Fibroblast of the aortic adventitia (primary cell): ENCODE results near the gene PLEKHM3. TPM values are rescaled to one million over a fixed set of nuclear protein-coding genes. Genes with fewer than 3 reads are reported as not detected.

Experiments
- DNase-seq: peaks from one replicate; pipeline ENCODE4 v3.0.0-alpha.2; 2010; ENCODE audit warnings: low read depth
- H3K4me3 ChIP-seq: 2 replicates; pipeline ENCODE4 v1.5.1; 2011; ENCODE audit warnings: low read depth, mild to moderate bottlenecking, control low read depth, low read length, moderate library complexity
- total RNA-seq: library from RNA; depleted of rRNA; stranded (reverse); fragments of >200 nt; gene quantifications from 2 replicates; pipeline ENCODE4 v1.2.3, GENCODE V29; 2012; ENCODE audit warnings: low replicate concordance
- TF ChIP-seq, protein P1 (sequence below): IDR thresholded peaks from 2 replicates; pipeline ENCODE4 v1.5.1; 2011; ENCODE audit warnings: mild to moderate bottlenecking, low read length, control low read depth, inconsistent platforms; ENCODE audit not compliant: insufficient read depth

PLEKHM3 gene
- total RNA-seq, 1 donor = 15.1 TPM

DNA sequence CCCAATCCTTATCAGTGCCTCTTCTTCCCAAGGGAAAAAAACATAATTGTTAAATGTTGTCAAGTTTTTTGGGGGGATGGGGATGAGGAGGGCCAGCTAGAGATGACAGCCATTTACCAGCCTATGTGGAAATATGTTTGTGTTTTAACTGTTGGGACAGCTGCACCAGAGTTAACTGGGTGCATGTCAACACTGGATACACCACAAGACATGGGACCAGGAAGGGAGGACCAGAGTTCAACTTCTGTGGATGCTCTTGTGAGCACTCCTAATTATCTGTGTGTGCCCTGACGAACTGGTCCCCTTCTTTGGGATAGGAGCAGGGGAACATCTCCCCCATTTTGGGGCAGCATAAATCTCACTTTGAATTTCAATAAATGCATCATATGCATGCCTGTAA is 189.5 kb downstream of the PLEKHM3 start:
- TF ChIP-seq, protein P1, sequence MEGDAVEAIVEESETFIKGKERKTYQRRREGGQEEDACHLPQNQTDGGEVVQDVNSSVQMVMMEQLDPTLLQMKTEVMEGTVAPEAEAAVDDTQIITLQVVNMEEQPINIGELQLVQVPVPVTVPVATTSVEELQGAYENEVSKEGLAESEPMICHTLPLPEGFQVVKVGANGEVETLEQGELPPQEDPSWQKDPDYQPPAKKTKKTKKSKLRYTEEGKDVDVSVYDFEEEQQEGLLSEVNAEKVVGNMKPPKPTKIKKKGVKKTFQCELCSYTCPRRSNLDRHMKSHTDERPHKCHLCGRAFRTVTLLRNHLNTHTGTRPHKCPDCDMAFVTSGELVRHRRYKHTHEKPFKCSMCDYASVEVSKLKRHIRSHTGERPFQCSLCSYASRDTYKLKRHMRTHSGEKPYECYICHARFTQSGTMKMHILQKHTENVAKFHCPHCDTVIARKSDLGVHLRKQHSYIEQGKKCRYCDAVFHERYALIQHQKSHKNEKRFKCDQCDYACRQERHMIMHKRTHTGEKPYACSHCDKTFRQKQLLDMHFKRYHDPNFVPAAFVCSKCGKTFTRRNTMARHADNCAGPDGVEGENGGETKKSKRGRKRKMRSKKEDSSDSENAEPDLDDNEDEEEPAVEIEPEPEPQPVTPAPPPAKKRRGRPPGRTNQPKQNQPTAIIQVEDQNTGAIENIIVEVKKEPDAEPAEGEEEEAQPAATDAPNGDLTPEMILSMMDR = no peak
- no peak overlapping the region for H3K4me3 ChIP-seq
- no peak for DNase-seq

DNA sequence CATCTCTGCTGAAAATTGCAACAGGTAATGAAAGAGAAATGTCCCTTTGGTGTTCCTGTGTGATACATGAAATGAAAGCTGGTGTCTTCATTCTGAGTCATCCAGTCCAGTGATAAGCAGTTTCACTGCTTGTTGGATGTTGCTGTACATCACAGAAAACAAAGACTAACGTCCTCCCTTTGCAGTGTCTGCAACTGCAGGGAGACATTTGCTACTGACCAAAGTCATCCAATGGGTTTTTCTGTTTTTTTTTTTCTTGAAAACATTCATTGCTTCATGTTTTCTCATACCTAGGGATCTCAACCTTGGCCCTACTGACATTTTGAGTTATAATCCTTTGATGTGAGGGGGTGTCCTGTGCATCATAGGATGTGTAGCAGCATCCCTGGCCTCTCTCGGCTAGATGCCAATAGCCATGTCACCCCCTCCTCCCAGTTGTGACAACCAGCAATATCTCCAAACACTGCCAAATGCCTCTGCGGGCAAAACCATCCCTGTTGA is 192.0 kb downstream of the PLEKHM3 start:
- TF ChIP-seq, protein P1 = no peak
- H3K4me3 ChIP-seq = no peak overlapping the region
- no peak for DNase-seq

DNA sequence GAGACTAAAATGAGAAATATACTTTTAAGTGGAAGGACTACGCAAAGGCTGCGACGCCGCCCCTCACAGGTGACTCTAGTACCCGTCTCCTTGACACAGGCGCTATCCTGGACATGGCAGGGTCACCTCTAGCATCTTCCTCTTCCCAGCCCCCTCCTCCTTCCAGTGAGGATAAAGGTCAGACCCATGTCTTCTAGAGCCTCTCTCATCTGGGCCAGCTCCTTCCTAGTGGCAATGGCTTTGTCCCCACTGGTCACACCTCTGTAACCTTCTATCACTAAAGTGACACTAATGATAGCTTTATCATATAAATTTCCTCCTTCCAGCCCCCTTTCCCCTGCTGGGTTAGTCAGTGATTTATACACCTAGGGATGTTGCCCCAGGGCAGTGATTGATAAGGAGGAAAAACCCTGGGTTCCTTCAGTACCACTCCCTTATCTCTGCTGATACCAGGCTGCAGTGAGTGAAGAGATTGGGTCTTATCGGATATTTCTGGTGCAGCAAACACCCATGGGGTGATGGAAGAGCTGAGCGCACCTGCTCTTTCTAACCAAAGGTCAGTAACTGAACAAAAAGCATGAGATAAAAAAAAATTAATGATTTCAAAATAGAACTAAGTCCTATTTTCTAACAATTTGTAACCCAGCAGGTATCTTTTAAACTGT is 193.6 kb downstream of the PLEKHM3 start:
- DNase-seq = no peak
- H3K4me3 ChIP-seq = no peak overlapping the region
- TF ChIP-seq, protein P1 = no peak

DNA sequence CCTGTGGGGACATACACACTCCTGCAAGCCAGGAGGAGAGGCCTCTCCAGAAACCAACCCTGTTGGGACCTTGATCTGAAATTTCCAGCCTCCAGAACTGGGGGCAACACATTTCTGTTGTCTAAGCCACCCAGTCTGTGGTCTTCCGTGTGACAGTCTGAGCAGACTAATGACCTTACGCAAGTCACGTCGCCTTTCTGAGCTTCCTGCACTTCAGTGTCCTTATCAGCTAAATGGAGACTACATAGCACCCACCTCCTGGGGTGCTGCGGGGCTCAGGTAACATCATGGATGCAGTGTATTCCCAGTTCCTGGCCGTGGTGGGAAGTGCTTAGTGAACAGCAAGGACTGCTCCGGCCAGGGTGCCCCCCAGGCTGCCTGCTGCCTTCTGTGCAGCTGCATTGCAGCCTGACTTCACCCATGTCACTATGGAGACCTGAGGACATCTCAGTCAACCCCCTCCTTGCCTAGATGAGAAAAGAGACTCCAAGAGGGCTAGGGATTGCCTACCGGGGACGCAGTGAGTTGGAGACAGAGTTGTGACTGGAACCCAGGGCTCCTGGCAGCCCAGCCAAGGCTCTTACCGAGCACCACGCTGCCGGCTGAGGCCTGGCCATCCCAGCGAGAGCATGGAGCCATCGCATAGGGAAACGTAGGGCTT is 194.4 kb downstream of the PLEKHM3 start:
- TF ChIP-seq, protein P1 = no peak
- DNase-seq = no peak
- no peak overlapping the region for H3K4me3 ChIP-seq

DNA sequence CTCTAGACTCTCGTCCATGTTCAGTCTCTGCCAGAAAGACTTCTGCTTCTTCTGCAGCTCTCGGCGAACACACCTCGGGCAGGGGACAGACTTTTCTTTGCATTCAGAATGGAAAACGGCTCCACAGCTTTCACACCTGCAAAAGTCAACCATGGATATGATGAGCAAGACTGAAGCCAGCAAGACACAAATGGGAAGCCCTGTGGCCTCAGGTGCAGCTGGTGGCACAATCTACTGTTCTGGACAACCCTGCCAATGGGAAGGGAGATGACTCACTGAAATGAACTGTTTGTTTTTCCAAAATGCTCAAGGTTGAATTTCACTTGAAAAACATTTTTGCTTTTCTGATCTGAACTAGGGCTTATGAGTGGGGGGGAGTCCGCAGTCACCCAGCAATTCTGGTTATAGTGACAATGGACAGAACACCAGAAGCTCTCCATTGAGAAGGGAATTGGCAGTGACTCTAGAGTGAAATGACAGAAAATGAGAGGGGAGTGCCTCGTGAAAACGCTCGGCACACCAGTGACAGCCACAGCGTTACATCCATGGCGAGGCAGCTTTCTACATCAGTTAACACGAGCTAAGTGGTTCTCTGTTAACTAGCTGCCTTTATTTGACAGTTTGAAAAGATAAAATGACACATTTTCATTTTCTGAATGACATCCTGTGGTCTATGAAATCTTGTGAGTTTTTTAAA is 196.8 kb downstream of the PLEKHM3 start:
- TF ChIP-seq, protein P1 = no peak
- no peak for DNase-seq
- no peak overlapping the region for H3K4me3 ChIP-seq

DNA sequence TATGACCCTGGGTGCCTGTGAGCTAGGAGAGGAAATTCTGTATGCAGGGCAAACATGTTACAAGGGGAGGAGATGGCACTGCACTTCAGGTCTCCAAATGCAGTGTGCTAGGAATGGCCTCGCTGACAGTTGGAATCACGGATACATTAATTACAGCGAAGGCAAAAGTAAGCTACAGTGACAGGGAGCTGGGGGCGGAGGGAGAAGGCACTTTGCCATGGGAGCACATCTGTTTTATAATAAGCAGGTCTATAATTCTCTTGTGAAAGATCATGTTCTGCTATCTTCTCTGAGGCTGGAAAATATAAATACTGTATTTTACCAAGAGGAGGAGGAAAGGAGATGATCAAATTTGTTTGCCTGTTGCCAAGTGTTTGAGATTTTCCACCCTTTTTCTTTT is 199.3 kb downstream of the PLEKHM3 start:
- TF ChIP-seq, protein P1 = no peak
- no peak overlapping the region for H3K4me3 ChIP-seq
- no peak for DNase-seq
